HG03521 (cell line): ENCODE results near the gene FAM161A.
A peak's percentile ranks its signal among the peaks of the same experiment; 100 is the strongest.
"Not testable (repeated sequence)": the region's sequence is repeated elsewhere in the genome, so short reads cannot be mapped to it uniquely, and the experiment has no call there.

Experiments
- ATAC-seq: cut with Tn5 transposase; IDR thresholded peaks from one replicate; pipeline ENCODE4 v1.9.1; 2021; ENCODE audit warnings: mild to moderate bottlenecking, moderate library complexity; ENCODE audit not compliant: unreplicated experiment

FAM161A gene

GRCh38 chr2:61853847-61854563 lies at the start of gene FAM161A:
Gene FAM161A, minus strand, starts transcription at chr2:61854060. Its CDS starts 19 bp downstream, at chr2:61854041.
- peak; percentile 72 for ATAC-seq

DNA sequence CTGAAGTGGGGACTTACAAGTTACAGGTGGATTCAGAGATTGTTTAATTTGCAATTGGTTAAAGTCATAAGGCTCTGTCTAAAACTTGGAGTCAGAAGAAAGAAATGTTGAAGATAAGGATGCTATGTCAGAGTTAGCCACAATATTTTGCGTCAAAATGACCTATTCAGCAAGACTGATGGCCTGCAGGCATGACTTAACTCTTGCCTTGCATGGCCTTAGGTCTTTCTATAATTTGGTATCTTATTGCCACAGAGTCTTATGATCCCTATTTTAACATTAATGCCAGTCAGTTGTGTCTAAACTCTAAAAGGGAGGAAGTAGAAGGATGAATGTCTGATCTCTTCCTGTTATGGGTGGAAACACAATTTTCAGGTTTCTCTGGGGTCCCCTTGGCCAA lies 46.4 kb upstream of the FAM161A start:
- no peak for ATAC-seq

DNA sequence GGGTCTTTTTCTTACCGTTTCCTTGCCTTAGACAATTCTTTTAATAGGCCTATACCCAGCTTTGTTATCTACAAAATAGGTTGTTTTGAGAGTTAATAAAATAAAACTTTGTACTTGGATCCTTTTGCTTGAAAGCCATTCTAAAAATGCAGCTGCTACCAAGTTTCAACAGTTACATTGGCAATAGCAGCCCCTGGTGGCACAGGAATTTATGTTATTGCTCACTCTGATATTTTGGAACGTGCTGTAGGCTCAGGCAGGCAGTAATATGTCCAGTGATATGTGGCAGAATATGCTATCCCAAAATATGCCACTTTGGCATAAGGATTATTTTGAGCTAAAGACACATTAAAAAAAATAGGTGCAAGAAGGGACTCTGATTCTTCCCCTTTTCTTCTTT lies 45.0 kb upstream of the FAM161A start:
- no peak for ATAC-seq

DNA sequence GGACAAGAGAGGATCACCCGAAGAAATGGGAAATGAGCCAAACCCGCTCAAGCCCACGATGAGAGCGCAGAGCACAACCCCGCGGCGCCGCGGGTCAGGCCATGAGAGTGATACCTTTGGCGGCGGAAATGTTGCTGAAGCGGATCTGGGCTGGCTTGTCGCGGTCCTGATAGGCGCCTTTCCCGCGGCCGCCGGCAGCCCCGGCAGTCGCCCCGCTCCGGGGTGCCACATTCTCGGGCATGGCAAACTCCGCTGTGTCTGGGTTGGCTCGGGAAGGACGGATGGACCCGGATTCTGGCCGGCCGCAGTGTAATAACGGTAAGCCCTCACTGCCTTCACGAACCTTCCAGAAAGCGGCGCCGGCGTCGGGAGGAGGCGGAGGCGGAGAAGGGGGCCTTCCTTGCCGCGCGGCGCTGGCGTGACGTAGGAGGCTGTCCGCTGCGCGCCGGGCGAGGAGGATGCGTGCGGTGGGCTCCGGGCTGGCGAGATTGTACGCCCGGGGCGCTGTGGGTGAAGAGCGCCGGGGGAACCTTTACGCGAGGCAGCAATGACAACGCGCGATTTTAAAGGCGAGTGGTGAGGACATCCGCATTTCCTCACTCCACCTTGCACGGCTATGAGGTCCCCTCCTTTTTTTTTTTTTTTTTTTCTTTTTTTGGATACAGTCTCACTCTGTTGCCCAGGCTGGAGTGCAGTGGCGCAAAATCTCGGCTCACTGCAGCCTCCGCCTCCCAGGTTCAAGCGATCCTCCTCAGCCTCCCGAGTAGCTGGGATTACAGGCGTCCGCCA lies 34.6 kb upstream of the FAM161A start, which contains the start of gene CCT4:
Gene CCT4 (minus strand): TSS at position 390 of the 789 bp plus-strand sequence. CDS start 149 bp downstream, at position 241.
- ATAC-seq: peak; percentile 82

DNA sequence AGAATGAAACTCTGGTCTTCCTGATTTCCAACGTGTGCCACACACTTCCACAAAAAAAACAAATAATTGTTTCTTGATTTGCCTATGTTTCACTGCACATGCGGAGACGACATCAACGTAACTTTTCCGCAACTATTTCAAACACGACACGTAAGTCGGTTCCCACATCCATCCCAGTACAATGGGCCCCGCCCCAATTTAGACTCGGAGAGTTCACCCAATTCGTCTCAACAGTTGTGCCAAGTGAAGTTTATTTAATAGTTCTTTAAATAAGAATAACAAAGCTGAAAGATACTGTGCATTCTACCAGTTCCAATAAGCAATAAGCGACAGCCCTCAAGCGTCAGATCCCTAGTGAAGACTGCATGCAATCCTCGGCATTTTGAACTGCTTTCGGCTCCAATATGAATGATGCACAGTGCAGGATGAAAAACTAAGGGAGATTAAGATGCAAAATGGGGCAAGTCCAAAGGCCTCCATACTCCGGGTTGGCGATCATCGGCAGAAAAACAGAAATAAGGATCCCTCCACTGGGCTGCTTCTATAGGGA lies 33.9 kb upstream of the FAM161A start:
- ATAC-seq: no peak

DNA sequence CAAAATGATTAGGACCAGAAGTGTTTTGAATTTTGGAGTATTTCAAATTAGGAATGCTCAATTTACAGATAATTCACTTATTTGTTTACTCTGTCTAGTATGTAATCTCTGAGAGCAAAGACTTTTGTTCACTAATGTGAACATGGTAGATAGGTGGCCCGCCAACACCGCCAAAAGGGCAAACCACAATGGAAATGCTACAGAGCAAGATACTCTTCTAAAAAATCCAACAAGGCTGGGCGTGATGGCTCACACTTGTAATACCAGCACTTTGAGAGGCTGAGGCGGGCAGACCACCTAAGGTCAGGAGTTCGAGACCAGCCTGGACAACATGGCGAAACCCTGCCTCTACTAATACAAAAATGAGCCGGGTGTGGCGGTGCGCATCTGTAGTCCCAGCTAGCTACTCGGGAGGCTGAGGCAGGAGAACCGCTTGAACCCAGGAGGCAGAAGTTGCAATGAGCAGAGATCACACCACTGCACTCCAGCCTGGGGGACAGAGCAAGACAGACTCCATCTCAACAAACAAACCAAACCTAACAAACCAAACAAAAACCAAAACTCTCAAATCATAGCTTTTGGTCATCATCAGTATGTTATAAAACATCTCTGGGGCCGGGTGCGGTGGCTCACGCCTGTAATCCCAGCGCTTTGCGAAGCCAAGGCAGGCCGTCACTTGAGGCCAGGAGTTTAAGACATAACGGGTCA lies 32.2 kb upstream of the FAM161A start:
- no peak for ATAC-seq

- ATAC-seq: no peak
Measured at GRCh38 chr2:61882850-61883249, 29.0 kb upstream of the FAM161A start.

DNA sequence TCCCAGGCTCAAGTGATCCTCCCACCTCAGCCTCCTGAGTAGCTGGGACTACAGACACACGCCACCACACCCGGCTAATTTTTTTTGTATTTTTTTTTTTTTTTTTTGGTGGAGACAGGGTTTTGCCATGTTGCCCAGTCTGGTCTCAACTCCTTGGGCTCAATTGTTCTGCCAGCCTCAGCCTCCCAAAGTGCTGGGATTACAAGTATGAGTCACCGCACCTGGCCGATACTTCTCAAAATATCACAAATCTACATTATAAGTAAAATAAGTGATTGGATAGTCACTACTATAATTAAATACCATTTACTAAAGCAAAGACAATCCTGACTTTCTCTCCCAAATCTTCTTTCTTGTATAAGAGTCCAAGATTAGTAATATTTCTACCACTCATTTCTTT lies 25.5 kb upstream of the FAM161A start:
- ATAC-seq: not testable (repeated sequence)

DNA sequence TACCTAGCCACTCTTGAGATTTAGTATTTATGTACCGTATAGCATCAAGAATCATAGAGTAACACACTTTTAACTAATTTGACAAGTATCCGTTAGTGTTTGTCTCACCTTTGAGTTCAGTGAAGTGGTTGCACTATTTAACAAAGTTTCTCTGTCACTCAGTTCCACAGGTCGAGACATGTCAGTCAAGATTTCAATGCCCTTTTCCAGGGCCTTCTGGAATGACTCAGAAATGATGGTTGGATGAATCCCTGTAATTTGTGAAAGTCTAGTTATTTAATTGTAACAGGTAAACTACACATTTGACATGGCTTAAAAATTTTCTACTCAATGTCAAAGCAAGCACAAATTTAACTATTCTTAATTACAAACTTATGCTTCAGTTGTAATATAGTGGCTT lies 24.9 kb upstream of the FAM161A start:
- ATAC-seq: no peak

GRCh38 chr2:61877571-61878245 lies 23.8 kb upstream of the FAM161A start:
- no peak for ATAC-seq

DNA sequence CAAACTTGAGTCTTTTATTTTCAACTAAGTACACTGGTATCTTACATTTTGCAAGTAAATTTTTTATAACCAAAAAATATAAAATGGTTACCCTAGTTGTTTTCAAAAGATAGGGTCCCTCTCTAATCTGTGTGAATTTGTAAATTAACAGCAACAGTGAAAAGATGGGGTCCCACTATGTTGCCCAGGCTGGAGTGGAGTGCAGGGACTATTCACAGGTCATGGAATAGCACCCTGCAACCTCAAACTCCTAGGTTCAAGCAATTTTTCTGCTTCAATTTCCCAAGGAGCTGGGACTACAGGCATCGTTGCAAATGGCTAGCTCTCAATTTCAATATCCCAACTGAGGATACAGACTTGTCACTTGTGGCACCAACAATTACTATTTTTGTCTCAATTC lies 22.5 kb upstream of the FAM161A start:
- ATAC-seq: no peak

DNA sequence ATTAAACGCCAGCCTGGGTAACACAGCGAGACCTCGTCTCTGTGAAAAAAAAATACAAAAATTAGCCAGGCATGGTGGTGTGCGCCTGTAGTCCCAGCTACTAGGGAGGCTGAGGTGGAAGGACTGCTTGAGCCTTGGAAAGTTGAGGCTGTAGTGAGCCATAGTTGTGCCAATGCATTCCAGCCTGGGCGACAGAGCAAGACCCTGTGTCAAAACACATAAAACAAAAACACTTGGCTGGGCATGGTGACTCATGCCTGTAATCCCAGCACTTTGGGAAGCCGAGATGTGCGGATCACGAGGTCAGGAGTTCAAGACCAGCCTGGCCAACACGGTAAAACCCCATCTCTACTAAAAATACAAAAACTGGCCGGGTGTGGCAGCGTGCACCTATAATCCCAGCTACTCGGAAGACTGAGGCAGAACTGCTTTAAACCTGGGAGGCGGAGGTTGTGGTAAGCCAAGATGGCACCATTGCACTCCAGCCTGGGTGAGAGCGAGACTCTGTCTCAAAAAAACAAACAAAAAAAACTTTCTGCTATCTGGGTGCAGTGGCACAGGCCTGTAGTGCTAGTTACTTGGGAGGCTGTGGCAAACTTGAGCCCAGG lies 12.7 kb upstream of the FAM161A start:
- not testable (repeated sequence) for ATAC-seq

- no peak for ATAC-seq
Measured at GRCh38 chr2:61862085-61862484, 8.2 kb upstream of the FAM161A start.

DNA sequence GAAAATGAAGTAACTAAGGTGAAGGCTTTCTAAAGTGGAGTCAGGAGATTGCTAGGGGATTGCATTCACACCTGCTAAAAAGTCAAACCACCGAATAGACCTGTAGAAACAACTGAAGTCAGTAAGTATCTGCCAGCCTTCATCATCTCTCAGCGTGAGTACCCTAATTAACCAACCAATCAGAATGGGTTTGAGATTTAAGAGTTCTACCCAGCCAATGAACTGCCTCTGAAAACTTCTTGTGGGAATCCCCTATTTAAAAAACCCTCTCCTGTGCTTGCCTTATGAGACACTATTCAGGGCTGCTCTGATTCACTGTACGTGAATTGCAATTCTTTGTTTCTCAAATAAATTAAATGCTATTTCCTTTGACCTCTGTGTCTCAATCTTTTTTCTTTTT lies 3.4 kb upstream of the FAM161A start:
- no peak for ATAC-seq

- ATAC-seq: no peak
Measured at GRCh38 chr2:61855318-61855613, 1.4 kb upstream of the FAM161A start.

GRCh38 chr2:61854564-61855317 lies 881 bp upstream of the FAM161A start:
- peak; percentile 90 for ATAC-seq

DNA sequence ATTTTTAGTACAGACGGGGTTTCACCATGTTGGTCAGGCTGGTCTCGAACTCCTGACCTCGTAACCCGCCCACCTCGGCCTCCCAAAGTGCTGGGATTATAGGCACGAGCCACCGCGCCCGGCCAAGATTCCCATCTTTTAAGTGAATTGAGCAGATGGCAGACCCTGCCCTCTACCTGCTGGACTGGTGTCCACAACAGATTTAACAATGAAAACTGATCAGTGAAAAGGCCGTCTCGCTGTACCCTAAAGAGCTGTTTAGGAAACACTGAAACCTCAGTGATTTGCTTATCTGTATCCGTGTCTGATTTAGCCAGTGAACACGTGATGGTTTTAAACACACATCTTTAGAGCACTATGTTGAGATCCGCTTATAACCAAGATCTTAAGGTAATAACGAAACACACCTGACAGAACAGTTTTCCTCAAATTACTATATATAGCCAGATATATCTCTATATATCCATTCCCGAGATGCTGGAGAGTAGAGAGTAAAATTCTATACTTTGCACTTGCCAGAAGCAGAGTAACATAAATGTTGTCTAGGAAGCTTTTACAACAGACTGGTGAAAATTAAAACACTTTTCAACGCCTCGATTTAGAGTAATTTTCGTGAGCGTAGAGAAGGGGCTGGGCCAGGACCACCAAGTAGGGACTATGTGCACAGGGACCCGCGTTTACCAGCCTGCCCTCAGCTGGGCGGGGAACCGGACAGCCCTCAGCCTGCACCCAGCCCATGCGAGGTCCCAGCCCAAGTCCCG lies 594 bp downstream of the FAM161A start:
- peak; percentile 45 for ATAC-seq

DNA sequence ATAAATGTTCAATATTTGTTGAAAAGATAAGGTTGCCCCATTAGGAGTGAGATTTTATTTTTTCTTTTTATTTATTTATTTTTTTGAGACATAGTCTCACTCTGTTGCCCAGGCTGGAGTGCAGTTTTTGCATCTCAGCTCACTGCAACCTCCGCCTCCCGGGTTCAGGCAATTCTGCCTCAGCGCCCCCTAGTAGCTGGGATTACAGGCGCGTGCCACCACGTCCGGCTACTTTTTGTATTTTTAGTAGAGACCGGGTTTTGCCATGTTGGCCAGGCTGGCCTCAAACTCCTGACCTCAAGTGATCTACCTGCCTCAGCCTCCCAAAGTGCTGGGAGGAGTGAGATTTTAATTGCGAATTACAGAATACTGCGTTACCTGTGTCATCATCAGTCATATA lies 2.6 kb downstream of the FAM161A start:
- ATAC-seq: not testable (repeated sequence)

- no peak for ATAC-seq
Measured at GRCh38 chr2:61845320-61845719, 8.5 kb downstream of the FAM161A start.
